ENCODE data around the gene C17orf75.

The C17orf75 gene

GRCh38 chr17:32342603-32343325 lies 791 bp upstream of the C17orf75 start:
- TF ChIP-seq, protein P1, sequence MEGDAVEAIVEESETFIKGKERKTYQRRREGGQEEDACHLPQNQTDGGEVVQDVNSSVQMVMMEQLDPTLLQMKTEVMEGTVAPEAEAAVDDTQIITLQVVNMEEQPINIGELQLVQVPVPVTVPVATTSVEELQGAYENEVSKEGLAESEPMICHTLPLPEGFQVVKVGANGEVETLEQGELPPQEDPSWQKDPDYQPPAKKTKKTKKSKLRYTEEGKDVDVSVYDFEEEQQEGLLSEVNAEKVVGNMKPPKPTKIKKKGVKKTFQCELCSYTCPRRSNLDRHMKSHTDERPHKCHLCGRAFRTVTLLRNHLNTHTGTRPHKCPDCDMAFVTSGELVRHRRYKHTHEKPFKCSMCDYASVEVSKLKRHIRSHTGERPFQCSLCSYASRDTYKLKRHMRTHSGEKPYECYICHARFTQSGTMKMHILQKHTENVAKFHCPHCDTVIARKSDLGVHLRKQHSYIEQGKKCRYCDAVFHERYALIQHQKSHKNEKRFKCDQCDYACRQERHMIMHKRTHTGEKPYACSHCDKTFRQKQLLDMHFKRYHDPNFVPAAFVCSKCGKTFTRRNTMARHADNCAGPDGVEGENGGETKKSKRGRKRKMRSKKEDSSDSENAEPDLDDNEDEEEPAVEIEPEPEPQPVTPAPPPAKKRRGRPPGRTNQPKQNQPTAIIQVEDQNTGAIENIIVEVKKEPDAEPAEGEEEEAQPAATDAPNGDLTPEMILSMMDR (IDR thresholded peaks at IDR 0.05; ENCODE audit: insufficient read depth, low read length), result no peak
- TF ChIP-seq POLR2AphosphoS5 (IDR thresholded peaks at IDR 0.05; ENCODE audit: low read depth) (no peak), GABPA (IDR thresholded peaks at IDR 0.05; ENCODE audit: low read depth) (no peak), SPI1 (IDR thresholded peaks at IDR 0.05; ENCODE audit: borderline replicate concordance, low read depth) (no peak), REST (IDR thresholded peaks at IDR 0.05; ENCODE audit: insufficient replicate concordance, low read depth) (no peak)
- DNase-seq (ENCODE audit: low read depth in 1 of 2, low spot score in 1 of 2), result no peak
- Histone ChIP-seq H3K27ac (replicated peaks) (peak overlapping the region; percentile 75), H3K4me3 (replicated peaks; ENCODE audit: insufficient read depth, low read length) (peak overlapping the region; percentile 66), H3K27me3 (ENCODE audit: insufficient read depth, poor library complexity, severe bottlenecking) (no peaks in the 10 kb centered on the region)

DNA sequence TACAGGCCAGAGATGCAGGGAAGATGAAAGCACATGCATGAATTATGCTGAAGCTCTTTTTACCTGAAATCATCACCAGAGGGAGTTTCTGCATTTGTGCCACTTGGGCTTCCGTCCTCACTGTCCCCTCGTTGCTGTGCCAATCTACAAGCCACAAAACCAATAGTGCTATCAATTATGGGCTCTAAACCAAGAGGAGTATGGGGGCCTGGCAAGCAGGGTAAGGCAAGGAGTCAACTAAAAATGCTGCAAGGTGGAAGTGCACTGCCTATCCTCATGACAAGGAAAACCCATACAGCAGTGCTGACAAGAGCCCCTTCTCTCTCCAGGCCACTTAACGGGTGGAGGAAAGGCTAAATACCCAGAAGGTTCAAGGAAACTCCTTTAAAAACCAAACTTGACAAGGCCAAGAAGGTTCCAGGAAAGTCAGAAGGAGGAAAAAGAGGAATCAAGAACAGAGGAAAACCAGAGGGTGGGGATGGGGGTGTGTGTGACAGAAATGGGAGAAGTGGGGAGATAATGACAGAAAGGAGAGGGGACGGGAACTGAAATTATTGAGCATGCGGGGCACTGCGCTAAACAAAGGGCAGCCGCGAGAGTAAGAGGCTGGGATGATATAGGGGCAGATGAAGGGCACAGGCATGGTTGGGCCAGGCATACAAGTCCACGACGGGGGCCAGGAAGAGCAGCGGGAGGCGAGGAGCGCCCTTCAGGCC lies 674 bp downstream of the C17orf75 start:
- Histone ChIP-seq H3K4me3 (replicated peaks; ENCODE audit: insufficient read depth, low read length) (peak overlapping the region; percentile 66), H3K27ac (replicated peaks) (peak overlapping the region; percentile 75), H3K27me3 (ENCODE audit: insufficient read depth, poor library complexity, severe bottlenecking) (no peaks in the 10 kb centered on the region)
- TF ChIP-seq, protein P1 (IDR thresholded peaks at IDR 0.05; ENCODE audit: insufficient read depth, low read length), result no peak
- TF ChIP-seq POLR2AphosphoS5 (IDR thresholded peaks at IDR 0.05; ENCODE audit: low read depth) (no peak), REST (IDR thresholded peaks at IDR 0.05; ENCODE audit: insufficient replicate concordance, low read depth) (no peak), SPI1 (IDR thresholded peaks at IDR 0.05; ENCODE audit: borderline replicate concordance, low read depth) (no peak), GABPA (IDR thresholded peaks at IDR 0.05; ENCODE audit: low read depth) (no peak)
- peak; percentile 48 to 50 for DNase-seq (ENCODE audit: low read depth in 1 of 2, low spot score in 1 of 2)

GRCh38 chr17:32335687-32336086 lies 6.3 kb downstream of the C17orf75 start:
- no peak for DNase-seq (ENCODE audit: low read depth in 1 of 2, low spot score in 1 of 2)

More at GRCh38 chr17:32335687-32336086, 6.3 kb downstream of the C17orf75 start:
- TF ChIP-seq POLR2AphosphoS5 (IDR thresholded peaks at IDR 0.05; ENCODE audit: low read depth) (no peak), GABPA (IDR thresholded peaks at IDR 0.05; ENCODE audit: low read depth) (no peak), REST (IDR thresholded peaks at IDR 0.05; ENCODE audit: insufficient replicate concordance, low read depth) (no peak), SPI1 (IDR thresholded peaks at IDR 0.05; ENCODE audit: borderline replicate concordance, low read depth) (no peak)
- TF ChIP-seq, protein P1 (IDR thresholded peaks at IDR 0.05; ENCODE audit: insufficient read depth, low read length), result no peak
- H3K4me3 ChIP-seq (replicated peaks; ENCODE audit: insufficient read depth, low read length), result no peak overlapping the region
- H3K27ac ChIP-seq (replicated peaks), result no peak overlapping the region
- no peaks in the 10 kb centered on the region for H3K27me3 ChIP-seq (ENCODE audit: insufficient read depth, poor library complexity, severe bottlenecking)

Data from HL-60 (cell line).